Measurements from ENCODE around the gene DLX1. TPM values are rescaled to one million over a fixed set of nuclear protein-coding genes. Genes with fewer than 3 reads are reported as not detected.
"Not testable (repeated sequence)": the region's sequence is repeated elsewhere in the genome, so short reads cannot be mapped to it uniquely, and the experiment has no call there.

DLX1 gene
- total and polyA plus RNA-seq, 9 of the 15 experiments (the other 6 are each of a cell fraction or from before 2014, with no cell fraction given) = 1.9 to 26.2 (median 9.6) TPM

GRCh38 chr2:172060118-172060517 is 25.2 kb upstream of the DLX1 start:
- H4K20me1 ChIP-seq (replicated peaks; ENCODE audit: control insufficient read depth, insufficient read depth, low read length); BruUV-seq (replicated peaks); H3K27me3 ChIP-seq (ENCODE audit: control insufficient read depth in 2 of 2, insufficient read depth in 2 of 2, low read length in 2 of 2); H3K4me2 ChIP-seq (ENCODE audit: insufficient read depth, low read length); DNase-seq (ENCODE audit: extremely low read depth in 1 of 4, low spot score in 3 of 4); FAIRE-seq; H3K9ac ChIP-seq (ENCODE audit: insufficient read depth in 1 of 2, low read depth in 2 of 2, low read length in 2 of 2); H3K9me1 ChIP-seq (ENCODE audit: control insufficient read depth, insufficient read depth, low read length); ATAC-seq; H3K27ac ChIP-seq (ENCODE audit: extremely low read depth, low read depth, low read length); H3K4me3 ChIP-seq; H3K9me3 ChIP-seq (replicated peaks; ENCODE audit: control insufficient read depth, insufficient read depth, low read depth, low read length); H3K36me3 ChIP-seq (ENCODE audit: control insufficient read depth, insufficient read depth, low read length); H3K79me2 ChIP-seq (ENCODE audit: control insufficient read depth, insufficient read depth, low read length); in situ Hi-C loops (cut with MboI); CTCF ChIA-PET (ENCODE audit: low intra/inter-chr PET ratio); H2AFZ ChIP-seq (ENCODE audit: low read depth, low read length); intact Hi-C loops (cut with micrococcal nuclease): not testable (repeated sequence)
- TF ChIP-seq RBM25 (IDR thresholded peaks at IDR 0.05; ENCODE audit: low read depth, low read length, severe bottlenecking) (peak; percentile 21), ZNF121 (CRISPR knock-in tag; conservative IDR thresholded peaks at IDR 0.05) (peak; percentile 91), BCOR (IDR thresholded peaks at IDR 0.05) (0 out of 2 replicates have a peak, but pooled peaks have one; percentile 22)
- POLR2A ChIA-PET = interaction anchor here (1.5 to 3.7 kb wide), 2 partner anchors 11 to 24 kb away, joined by 3 to 17 read pairs; no protein-coding TSS in a partner anchor
- WGBS (ENCODE audit: insufficient coverage, low coverage, missing lambda C conversion rate) = 96% methylated on average over 5 of the region's 5 CpGs
- peaks cover 4 to 23% of the 10 kb centered on the region in 2 experiments; a peak in 4 of 5 replicates for H3K4me1 ChIP-seq (replicated peaks in 1 of 2; ENCODE audit: control insufficient read depth in 2 of 2, insufficient read depth in 2 of 2, low read length in 2 of 2)

- ATAC-seq (peak; percentile 84), DNase-seq (ENCODE audit: extremely low read depth in 1 of 4, low spot score in 3 of 4) (peak in 1 of 4 experiments; percentile 38), FAIRE-seq (peak; percentile 54)
- no peaks in the 10 kb centered on the region for H3K9me1 ChIP-seq (ENCODE audit: control insufficient read depth, insufficient read depth, low read length)
- H3K36me3 ChIP-seq (ENCODE audit: control insufficient read depth, insufficient read depth, low read length) = no peaks in the 10 kb centered on the region
- WGBS (ENCODE audit: insufficient coverage, low coverage, missing lambda C conversion rate) = 10% methylated on average over 1 of the region's 1 CpG
- POLR2A ChIA-PET = interaction anchor here (1.4 to 1.6 kb wide), 2 partner anchors 23 to 26 kb away, joined by 3 to 4 read pairs; partner anchors contain the start of gene DLX1
- CTCF ChIA-PET (ENCODE audit: low intra/inter-chr PET ratio) = no interaction called here
- intact Hi-C loops (cut with micrococcal nuclease) (no loop called here), in situ Hi-C loops (cut with MboI) (no loop called here)
- no peaks in the 10 kb centered on the region for H3K9me3 ChIP-seq (replicated peaks; ENCODE audit: control insufficient read depth, insufficient read depth, low read depth, low read length)
- H3K9ac ChIP-seq (ENCODE audit: insufficient read depth in 1 of 2, low read depth in 2 of 2, low read length in 2 of 2) = no peak overlapping the region; a peak in 1 of 4 replicates
- H3K79me2 ChIP-seq (ENCODE audit: control insufficient read depth, insufficient read depth, low read length) = no peaks in the 10 kb centered on the region
- H3K4me1 ChIP-seq (replicated peaks in 1 of 2; ENCODE audit: control insufficient read depth in 2 of 2, insufficient read depth in 2 of 2, low read length in 2 of 2) = peaks cover 4 to 32% of the 10 kb centered on the region in 2 experiments; a peak in 4 of 5 replicates
- H3K4me3 ChIP-seq = no peak overlapping the region
- peak overlapping the region; percentile 48 for H3K27ac ChIP-seq (ENCODE audit: extremely low read depth, low read depth, low read length)
- no TSS peak for BruUV-seq (replicated peaks)
- no peaks in the 10 kb centered on the region for H4K20me1 ChIP-seq (replicated peaks; ENCODE audit: control insufficient read depth, insufficient read depth, low read length)
- no peaks in the 10 kb centered on the region for H3K27me3 ChIP-seq (ENCODE audit: control insufficient read depth in 2 of 2, insufficient read depth in 2 of 2, low read length in 2 of 2)
- H2AFZ ChIP-seq (ENCODE audit: low read depth, low read length) = peak overlapping the region; percentile 72
- H3K4me2 ChIP-seq (ENCODE audit: insufficient read depth, low read length) = peak overlapping the region; percentile 19; the same call in 1 of the 2 replicates
- no peak for TF ChIP-seq RBM15 (IDR thresholded peaks at IDR 0.05; ENCODE audit: insufficient read depth, low read length)
- no peak for TF ChIP-seq TFAM (CRISPR knock-in tag; conservative IDR thresholded peaks at IDR 0.05)
- TF ChIP-seq ZBTB12 (CRISPR knock-in tag; IDR thresholded peaks at IDR 0.05) = no peak
- TF ChIP-seq ZNF740 (CRISPR knock-in tag; IDR thresholded peaks at IDR 0.05) = no peak
- TF ChIP-seq ZNF740 (tag; IDR thresholded peaks at IDR 0.05) = no peak
- TF ChIP-seq SRSF7 (optimal IDR thresholded peaks at IDR 0.05; ENCODE audit: low read depth, low read length) = no peak
- no peak for TF ChIP-seq IFI16 (CRISPR knock-in tag; IDR thresholded peaks at IDR 0.05)
- no peak for TF ChIP-seq ZNF511 (CRISPR knock-in tag; IDR thresholded peaks at IDR 0.05)
Measured at GRCh38 chr2:172062402-172063004, 22.8 kb upstream of the DLX1 start.

Data from K562 (cell line).